Measurements from ENCODE around the gene LIN7B. TPM values are rescaled to one million over a fixed set of nuclear protein-coding genes. Genes with fewer than 3 reads are reported as not detected.

Gene LIN7B
- total and polyA plus RNA-seq, 2 of the 13 experiments (the other 11 are each of a cell fraction or from before 2014, with no cell fraction given): 5.3 to 7.6 TPM

GRCh38 chr19:49111218-49111998 lies 2.8 kb upstream of the LIN7B start:
- Histone ChIP-seq H4K20me1 (ENCODE audit: insufficient read depth, low read length) (peaks cover 10% of the 10 kb centered on the region), H3K79me2 (ENCODE audit: insufficient read depth, low read length) (no peaks in the 10 kb centered on the region), H3K4me3 (replicated peaks in 1 of 3; ENCODE audit: insufficient read depth in 1 of 3, low read depth in 2 of 3, low read length in 3 of 3) (no peak overlapping the region), H3K9ac (ENCODE audit: insufficient read depth, low read depth, low read length) (no peak overlapping the region), H3K36me3 (replicated peaks in 1 of 2; ENCODE audit: control insufficient read depth in 1 of 2, insufficient read depth in 2 of 2, low read length in 2 of 2) (peaks cover 9 to 29% of the 10 kb centered on the region in 2 experiments; a peak in 4 of 5 replicates), H3K27me3 (ENCODE audit: control insufficient read depth in 1 of 2, insufficient read depth in 2 of 2, low read length in 2 of 2) (no peaks in the 10 kb centered on the region), H3K9me3 (ENCODE audit: low read length) (no peaks in the 10 kb centered on the region), H3K4me2 (ENCODE audit: low read depth, low read length) (no peak overlapping the region), H2AFZ (ENCODE audit: low read length) (no peak overlapping the region), H3K4me1 (ENCODE audit: insufficient read depth, low read length) (peaks cover 30% of the 10 kb centered on the region), H3K27ac (ENCODE audit: extremely low read length, insufficient read depth, low read length) (no peak overlapping the region)
- no peak for TF ChIP-seq ZNF790 (CRISPR knock-in tag; IDR thresholded peaks at IDR 0.05; ENCODE audit: borderline replicate concordance)
- TF ChIP-seq ZNF121 (CRISPR knock-in tag; IDR thresholded peaks at IDR 0.05): peak; percentile 34; the same call in 1 of the 2 replicates
- TF ChIP-seq ZBTB26 (CRISPR knock-in tag; IDR thresholded peaks at IDR 0.05; ENCODE audit: borderline replicate concordance): no peak
- peak; percentile 47; the same call in 1 of the 2 replicates for TF ChIP-seq CEBPB (IDR thresholded peaks at IDR 0.05; ENCODE audit: borderline replicate concordance, low read depth, low read length)
- no peak for TF ChIP-seq IRF1 (CRISPR knock-in tag; IDR thresholded peaks at IDR 0.05; ENCODE audit: low read depth)
- no peak for TF ChIP-seq ZNF570 (CRISPR knock-in tag; IDR thresholded peaks at IDR 0.05; ENCODE audit: borderline replicate concordance)
- no peak for TF ChIP-seq ZNF709 (CRISPR knock-in tag; IDR thresholded peaks at IDR 0.05)
- BruUV-seq (replicated peaks): no TSS peak
- no peak for ATAC-seq
- CTCF ChIA-PET (ENCODE audit: low intra/inter-chr PET ratio, low total read pairs): no interaction called here
- intact Hi-C loops (cut with micrococcal nuclease; ENCODE audit: unreplicated experiment): no loop called here
- 85% methylated on average over 11 of the region's 11 CpGs for WGBS (ENCODE audit: low lambda C conversion rate)
- POLR2A ChIA-PET: no interaction called here
- in situ Hi-C loops (cut with HindIII; ENCODE audit: extremely low pct_ligation_motif_present, low pct_unique_long_range_greater_than_20kb): no loop called here
- FAIRE-seq: no peak
- no peak for DNase-seq (ENCODE audit: low spot score)

All from HepG2 (cell line).